NK-92 (cell line): Measurements from ENCODE around the gene UMPS.
"Not testable (repeated sequence)": the region's sequence is repeated elsewhere in the genome, so short reads cannot be mapped to it uniquely, and the experiment has no call there.

Source experiments
- DNase-seq: peaks from one replicate; lab custom pipeline; 2025; ENCODE audit not compliant: unreplicated experiment; lab: John Stamatoyannopoulos, UW

The UMPS gene

GRCh38 chr3:124777762-124778470 is 47.7 kb downstream of the UMPS start:
- DNase-seq = no peak

- DNase-seq = no peak
Measured at GRCh38 chr3:124779116-124779515, 48.9 kb downstream of the UMPS start.

- no peak for DNase-seq
Measured at GRCh38 chr3:124779751-124780191, 49.5 kb downstream of the UMPS start.

GRCh38 chr3:124780356-124780755 is 50.1 kb downstream of the UMPS start:
- DNase-seq = no peak

- no peak for DNase-seq
Measured at GRCh38 chr3:124780761-124781475, 50.7 kb downstream of the UMPS start.

- no peak for DNase-seq
Measured at GRCh38 chr3:124781476-124782376, 51.5 kb downstream of the UMPS start.

DNA sequence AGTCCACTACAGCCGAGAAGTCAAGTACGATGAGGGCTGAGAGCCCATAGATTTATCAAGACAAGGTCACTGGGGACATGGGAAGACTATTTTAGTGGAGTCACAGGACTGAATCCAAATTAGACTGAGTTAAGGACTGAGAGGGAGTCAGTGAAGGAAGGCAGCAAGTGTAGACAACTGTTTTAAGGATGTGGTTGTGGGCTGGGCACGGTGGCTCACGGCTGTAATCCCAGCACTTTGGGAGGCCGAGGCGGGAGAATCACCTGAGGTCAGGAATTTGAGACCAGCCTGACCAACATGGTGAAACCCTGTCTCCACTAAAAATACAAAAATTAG is 52.1 kb downstream of the UMPS start:
- not testable (repeated sequence) for DNase-seq

- no peak for DNase-seq
Measured at GRCh38 chr3:124783696-124784095, 53.4 kb downstream of the UMPS start.

- DNase-seq = no peak
Measured at GRCh38 chr3:124784686-124785382, 54.6 kb downstream of the UMPS start.

GRCh38 chr3:124785973-124786372 is 55.7 kb downstream of the UMPS start:
- DNase-seq = no peak

DNA sequence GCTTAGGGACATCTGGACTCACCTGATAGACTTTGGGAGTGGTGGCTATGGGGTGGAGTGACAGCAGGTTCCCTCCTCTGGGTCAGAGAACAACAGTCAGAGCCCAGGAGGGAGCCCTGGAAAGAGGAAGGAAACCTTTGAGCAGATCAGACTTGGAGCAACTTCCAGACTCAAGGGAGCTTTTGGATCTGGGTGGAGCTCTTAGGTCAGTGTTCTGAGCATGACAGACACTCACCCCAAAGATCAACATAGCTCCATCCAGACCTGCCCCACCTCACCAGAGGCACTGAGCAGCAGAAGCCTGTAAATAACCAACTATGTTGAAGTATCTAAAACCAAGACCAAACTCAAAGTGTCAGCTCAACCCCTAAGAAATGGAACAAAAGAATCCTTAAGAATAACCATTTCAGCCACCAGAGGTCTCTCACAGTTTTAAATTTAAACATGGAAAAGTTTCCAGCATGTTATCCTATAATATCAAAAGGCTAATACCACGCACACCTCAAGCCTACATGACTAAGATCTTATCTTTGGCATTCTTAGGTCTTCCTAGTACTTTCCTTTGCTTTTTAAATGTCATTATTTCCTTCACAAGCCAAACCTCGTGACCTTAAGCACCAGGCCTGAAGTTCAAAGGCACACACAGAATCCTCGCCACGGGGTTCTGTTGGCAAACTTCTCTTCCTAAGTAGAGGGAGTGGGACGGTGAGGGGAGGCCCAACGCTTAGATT is 56.4 kb downstream of the UMPS start:
- no peak for DNase-seq

DNA sequence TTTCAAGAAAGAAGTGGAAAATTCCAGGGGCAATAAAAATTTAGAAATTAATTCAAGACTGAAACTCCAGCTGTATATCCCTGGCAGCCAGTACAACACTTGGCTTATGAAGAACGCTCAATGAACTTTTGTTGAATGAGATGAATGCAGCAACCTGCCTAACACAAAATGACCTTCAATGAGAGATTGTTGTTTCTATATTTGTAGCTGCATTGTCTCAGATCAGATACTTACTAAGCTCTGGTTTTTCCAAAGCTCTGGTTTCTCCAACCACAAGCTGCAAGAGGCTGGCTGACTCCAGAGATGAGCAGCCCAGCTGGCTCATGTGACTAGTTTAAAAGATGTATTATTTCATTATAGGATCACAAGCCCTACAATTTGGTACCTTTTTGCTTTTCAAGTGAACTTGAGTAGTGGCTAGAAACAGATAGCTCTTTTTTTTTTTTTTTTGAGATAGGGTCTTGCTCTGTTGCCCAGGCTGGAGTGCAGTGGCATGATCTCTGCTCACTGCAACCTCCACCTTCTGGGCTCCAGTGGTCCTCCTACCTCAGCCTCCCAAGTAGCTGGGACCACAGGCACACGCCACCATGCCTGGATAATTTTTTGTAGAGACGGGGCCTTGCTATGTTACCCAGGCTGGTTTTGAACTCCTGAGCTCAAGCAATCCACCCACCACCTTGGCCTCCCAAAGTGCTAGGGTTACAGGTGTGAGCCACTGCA is 57.4 kb downstream of the UMPS start:
- DNase-seq = no peak

GRCh38 chr3:124788254-124788745 is 58.0 kb downstream of the UMPS start:
- no peak for DNase-seq

- DNase-seq = not testable (repeated sequence)
Measured at GRCh38 chr3:124789103-124789502, 58.9 kb downstream of the UMPS start.

GRCh38 chr3:124791142-124791541 is 60.9 kb downstream of the UMPS start:
- DNase-seq = no peak

DNA sequence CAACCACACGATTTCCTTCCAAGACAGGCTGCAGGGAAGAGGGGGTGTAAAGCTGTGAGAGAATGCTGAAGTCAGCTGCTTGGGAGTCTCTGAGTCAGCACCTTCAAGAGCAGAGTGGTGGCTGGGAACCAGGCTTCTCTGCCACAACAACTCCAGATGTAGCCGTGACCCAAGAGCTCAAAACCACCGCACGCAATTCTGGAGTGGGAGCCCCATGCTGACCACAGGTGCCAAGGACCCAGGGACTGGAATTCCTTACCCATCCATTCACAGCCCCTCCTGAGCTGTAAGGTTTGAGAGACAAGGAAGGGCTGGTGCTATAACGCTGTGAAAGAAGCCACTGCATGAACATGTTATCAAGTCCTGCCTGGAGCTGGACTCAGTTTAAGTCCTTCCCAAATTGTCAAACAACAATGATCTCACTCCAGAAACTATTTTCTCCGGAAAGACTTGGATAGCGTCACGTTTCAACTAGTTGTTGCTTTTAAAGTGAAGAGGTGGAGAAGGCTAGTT is 61.4 kb downstream of the UMPS start:
- DNase-seq = no peak

DNA sequence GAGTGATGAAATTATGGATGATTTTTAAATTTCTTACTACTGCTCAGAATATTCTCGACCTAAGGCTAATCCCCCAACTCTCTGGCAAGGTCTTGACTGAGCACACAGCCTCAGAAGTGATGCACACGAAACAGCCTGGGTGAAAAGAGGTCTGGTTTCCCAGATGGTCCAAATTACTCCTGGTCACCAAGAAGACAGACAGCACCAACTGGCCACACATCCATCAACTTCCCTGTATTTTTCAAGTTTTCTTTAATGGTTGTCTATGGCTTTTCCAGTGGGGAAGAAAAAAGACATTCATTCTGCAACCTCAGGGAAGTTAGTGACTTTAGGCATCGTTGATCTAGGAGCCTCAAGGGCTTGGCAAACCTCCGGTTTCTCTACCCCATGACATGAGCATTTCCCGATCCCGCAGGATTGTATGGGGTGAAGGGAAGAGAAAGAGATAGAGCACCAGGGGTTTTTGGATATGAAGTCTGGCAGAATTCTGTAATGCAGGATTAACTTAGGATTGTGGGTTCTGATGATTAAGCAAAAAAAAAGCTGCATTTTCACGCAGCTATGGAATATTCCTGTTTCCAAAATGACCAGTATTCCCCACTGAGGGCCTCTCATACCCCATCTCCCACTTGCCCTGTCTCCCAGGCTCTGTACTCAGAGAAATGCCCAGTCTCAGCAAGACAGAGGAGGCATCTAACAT is 62.2 kb downstream of the UMPS start:
- DNase-seq = no peak

DNA sequence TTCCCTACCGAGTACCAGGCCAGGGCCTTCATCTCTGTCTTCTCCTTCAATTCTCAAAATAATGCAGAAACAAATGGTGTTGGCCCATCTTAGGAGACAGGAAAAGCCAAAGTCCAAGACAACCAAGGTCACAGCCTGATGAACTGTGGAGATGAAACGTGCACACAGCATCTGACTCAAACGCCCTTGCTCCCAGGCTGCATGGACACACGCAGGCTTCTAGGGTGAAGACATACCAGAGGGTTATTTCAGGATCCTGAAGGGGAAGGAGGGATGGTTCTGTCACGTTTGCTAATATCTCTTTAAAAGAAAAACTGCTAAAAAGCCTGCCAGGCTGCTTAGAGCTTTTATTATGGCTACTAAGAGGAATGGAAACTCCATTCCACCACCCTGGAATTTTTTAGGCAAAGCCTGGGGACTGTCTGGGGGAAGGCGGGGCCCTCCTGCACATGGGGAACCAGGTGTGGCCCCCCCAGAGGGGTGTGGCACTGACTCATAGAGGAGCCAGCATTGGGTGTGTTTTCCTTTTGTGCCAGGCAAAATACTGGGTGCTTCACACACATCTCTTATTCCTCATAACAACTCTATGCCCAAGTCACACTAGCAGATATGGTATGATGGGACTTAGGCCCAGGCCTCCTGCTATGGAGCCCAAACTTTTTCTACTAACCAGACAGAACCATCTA is 62.9 kb downstream of the UMPS start:
- DNase-seq = no peak
